Activated T-helper 9 cell treated with anti-CD3 and anti-CD28 coated beads, Interleukin-2, amount 50 U/mL, for 16 hours (primary cell): Measurements from ENCODE around the gene CSMD2.

Experiments used
- DNase-seq: peaks from one replicate; pipeline ENCODE4 v3.0.0-alpha.2; 2020; ENCODE audit warnings: low read depth

Gene CSMD2

DNA sequence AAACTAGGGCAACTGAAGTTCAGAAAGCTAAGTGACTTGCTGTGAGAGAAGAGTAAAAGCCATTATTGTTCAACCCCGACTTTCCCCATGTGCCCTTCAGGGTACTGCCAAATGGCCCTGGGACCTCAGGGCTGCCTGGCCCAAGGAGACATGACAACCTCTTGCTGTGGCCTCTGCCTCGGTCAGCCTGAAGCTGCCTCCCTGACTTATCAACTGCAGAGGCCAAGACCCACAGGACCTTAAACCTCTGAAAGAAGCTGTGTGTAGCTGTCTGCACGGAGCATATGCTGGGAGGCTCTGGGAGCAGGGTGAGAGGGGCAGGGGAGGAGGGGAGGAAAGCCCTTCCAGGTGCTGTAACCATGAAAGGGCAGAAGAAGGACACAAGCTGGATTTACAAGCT lies 265.3 kb downstream of the CSMD2 start:
- no peak for DNase-seq

DNA sequence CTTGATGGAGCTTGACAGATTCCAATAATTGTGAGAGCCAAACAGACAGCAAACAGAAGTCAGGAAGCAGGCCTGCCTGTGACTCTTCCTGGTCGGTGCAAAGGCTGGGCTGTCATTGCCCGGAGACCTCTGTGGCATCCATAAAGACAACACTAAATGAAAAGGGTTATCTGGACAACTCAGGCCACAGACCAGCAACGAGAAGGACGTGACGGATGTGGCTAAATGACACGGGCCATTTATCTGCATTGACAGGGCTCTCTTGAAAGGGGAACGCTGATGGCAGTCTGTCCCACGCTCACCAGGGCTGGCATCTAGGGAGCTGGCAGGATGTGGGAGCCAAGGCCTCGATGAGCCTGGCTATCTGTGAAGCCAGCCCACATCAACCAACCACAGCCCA lies 266.1 kb downstream of the CSMD2 start:
- DNase-seq, result no peak

DNA sequence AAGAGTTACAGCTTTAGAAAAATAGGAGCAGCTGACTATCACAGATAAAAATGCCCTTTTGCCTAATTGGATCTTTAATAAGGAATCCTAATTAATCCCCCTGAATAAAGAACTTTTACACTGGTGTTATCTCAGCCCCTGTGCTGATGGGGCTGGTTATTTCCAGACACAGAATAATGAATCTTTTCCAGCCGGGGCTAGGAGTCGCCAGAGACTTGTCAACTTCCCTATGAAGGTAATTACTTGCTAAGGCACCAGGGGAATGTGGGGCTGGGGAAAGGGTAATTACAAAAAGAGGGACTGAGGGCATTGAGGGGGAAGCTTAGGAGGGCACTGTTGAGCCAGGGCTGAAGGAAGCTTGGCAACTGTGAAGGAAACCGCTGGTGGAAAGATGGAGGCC lies 266.6 kb downstream of the CSMD2 start:
- DNase-seq, result no peak

DNA sequence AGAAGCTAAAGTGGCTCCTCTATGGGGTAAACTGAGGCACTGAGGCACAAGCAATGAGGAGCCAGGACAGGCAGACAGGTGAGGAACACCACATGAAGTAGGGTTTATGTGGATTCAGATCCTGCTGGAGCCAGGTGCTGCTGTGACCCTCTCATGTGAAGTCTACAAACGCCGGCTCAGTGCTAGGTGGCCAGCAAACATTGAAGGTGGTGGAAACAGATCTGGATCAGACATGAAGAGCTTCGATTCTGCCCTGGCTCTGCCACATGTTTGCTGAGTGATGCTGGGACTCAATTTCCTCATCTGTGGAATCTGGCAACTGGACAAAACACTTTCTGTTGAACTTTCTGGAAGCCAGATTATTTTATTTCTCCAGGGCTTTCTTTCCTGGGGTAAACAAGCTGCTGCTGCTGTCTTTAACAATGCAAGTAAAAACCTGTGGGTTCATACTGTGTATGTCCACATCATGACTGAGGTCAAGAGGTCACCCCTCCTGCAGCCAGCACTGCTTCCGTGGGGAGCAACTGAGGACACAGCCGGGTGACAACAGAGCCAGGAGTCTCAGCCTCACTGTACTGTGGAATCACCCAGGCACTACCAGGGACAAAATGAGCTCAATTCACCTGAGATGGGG lies 267.8 kb downstream of the CSMD2 start:
- no peak for DNase-seq

DNA sequence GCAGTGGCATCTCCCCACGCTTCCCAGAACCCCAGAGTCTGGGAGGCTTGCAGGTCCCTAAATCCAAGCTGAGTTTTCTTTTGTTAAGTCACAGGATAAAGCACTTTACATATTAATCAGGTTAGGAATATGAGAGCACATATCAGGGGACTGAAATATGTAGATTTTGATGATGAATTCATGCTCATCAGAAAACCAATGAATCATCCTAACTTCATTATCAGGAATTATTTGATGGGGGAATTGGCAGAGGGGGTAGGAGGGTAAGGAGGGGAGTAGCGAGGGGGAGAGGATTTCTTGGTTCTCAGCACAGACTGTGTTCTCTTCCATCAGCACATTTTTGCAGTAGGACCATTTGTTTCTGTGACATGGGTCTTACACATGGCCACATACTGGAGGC lies 269.1 kb downstream of the CSMD2 start:
- no peak for DNase-seq

DNA sequence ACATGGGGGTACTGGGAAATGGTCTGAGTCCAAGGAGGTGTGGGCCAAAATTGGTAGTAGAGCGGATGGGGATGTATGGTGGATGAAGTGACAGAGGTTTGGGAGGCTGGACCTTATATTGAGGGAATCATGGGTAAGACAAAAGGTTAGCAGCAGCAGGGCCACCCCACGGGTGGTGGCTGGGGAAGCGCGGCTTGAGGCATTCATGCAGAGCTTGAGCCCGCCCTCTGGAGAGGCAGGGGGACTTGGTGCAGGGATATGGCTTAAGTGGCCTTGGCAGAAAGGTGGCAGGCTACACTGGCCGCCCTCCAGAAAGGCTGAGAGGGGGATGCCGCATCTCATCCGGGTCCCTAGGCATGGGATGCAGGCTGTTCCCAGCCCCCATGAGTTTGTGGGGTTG lies 269.6 kb downstream of the CSMD2 start:
- no peak for DNase-seq

DNA sequence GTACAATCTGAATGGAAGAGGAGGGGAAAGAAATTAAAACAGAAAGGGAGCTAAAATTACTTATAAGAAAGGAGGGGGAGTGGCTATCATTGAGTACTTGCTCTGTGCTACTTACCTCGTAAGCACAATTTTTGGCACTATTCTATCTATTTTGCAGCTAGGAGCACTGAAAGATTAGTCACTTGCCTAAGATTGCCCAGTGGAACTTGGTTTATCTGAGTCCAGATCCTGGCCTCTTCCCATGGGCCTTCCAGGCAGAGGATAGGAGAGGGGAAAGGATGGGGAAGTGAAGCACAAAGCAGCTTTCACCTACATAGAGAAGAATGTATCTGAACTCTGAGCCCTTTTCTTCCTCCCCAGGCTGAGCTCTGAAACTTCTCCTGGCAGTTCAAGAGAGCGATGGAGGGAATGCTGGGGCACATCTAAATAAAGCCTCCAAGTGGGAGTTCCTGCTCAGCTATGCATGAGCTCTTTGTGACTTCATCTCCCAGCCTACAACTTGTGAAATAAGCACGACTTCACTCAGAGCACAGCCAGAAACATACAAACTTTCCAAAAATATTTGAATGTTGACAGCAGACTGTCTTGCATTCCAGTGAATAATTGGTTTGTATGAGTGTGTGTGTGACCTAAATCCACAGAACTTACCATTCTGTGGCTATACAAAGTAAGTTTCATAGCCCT lies 271.7 kb downstream of the CSMD2 start:
- no peak for DNase-seq

DNA sequence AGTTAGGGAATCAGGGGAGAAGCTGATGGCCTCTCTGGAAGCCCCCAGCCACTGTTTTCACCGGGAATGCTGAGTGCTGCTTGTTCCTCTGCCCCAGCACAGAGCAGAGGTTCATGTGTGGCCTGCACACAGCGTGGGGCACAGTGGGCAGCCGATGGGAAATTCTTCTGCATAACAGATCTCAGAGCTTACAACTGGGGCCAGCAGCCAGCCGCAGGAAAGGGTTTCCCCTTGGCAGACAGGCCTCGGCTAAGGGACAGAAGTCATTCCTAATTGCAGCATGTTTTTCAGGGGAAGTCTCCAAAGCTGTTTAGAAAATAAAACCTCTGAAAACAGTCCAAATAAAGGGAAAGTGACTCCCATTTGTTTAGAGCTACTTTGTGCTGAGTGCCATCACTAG lies 278.5 kb downstream of the CSMD2 start:
- no peak for DNase-seq

DNA sequence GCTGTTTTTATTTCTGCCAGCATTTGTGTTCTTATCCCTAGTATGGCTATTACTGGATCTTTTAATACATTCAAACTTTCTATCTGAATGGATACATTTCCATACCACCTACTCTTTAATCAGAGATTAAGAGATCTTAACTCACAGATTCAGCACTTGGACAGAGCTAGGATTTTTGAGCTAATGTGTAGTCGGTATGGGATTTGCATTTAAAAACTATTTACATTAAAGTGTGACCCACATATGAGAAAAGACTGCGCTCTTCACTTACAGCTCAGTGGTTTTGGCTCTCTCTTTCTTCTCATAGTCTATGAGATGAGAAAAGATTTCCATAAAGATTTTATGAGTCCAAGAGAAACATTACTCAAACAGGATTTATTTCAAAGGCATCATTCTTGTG lies 284.7 kb downstream of the CSMD2 start:
- DNase-seq, result no peak

DNA sequence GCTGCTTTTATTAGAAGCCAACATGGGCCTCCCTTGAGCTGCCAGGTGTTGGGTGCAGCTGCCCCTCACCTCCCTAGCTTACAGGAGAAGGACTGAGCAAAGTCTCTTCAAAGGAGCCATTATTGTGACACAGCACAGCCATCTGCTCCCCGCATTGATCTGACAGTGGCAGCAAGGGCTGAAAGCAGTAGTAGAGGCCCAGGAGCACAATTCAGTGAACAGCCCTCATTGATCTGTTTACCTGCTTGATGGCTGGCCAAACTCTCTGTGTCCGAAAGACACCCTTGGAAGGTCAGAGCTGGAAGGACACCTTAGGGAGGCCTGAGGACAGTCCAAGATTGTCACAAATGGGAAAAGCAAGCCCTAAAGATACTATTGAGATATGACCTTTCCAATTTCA lies 286.6 kb downstream of the CSMD2 start:
- no peak for DNase-seq

DNA sequence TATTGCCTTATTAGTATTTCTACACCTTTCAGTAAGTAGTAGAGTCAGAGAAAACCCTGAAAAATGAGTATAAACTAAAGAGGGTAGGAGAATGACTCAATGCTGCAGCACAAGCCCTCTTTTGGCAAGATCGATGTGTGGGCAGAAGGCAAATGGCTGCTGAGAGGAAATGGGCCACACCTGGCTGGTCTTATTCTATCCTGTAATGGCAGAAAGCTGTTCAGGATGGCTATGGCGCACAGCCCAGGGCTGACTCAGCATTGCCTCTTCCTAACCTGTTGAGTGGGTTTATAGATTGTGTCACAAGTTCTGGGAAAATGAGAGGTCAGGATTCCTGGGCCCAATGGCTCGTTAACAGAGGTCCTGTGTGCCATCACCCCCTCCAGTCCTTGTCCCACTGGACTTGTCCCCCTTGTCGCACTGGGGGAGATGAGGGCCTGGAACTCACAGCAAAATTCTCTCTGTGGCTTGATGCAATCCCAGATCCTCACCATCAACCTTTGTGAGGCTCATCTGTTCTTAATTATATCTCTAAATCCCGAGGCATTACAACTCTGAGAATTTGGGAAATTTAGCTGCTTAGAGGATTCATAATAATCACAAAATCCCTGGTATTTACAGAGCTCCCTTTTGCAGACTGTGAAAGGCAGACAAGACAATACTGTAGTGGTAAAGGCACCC lies 287.9 kb downstream of the CSMD2 start:
- DNase-seq, result no peak

DNA sequence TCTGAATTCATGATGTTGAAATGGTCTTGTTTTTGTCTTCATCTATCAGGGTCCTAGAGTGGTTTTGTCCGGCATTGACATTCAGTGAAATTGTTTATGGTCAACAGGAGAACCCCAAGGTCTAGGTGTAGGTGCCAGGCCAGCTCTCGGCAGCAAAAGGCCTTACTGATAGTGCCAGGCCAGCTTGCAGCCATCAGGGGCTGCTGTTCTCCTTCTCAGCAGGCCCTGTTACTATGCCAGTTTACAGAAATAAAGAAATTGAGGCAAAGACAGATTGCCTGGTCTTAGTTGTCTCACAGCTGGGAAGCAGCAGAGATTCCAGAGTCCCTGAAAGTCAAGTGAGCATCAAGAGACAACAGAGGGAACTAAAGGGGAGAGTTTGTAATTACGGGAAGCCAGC lies 289.2 kb downstream of the CSMD2 start:
- DNase-seq, result no peak

DNA sequence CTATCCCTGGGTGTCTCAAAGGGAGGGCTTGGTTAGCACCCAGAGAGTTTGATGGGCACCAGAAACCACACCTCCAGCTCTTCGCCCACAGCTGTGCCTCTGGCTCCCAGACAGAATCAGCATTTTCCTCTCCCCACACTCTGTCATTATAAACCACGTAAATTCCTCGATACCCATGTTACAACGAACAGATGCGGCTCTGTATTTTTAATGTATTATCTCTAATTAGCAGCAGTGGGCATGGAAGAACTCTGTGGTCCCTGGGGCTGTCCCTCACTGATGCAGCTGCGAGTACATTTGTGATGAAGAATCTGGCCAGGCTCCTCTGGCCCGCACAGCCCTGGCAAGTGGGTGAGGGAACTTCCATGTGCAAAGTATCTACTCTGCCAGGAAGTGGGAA lies 290.4 kb downstream of the CSMD2 start:
- no peak for DNase-seq

DNA sequence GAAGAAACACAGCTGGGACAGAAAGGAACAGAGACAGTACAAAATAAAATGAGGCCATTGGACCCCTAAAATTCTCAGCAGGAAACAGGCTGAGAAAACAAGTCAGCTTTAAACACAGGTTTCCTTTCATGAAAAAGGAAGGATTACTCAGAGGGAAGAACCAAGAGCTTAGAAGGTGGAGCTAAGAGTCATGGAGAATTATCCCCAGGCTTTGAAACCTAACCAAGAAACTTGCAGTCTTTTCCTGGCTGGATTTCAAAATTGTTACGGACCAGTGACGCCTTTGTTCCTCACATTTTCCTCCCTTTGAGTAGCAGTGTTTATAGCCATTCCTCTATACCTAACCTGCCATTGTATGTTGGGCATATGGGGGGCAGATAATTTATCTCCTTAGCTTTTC lies 292.3 kb downstream of the CSMD2 start:
- DNase-seq, result no peak

DNA sequence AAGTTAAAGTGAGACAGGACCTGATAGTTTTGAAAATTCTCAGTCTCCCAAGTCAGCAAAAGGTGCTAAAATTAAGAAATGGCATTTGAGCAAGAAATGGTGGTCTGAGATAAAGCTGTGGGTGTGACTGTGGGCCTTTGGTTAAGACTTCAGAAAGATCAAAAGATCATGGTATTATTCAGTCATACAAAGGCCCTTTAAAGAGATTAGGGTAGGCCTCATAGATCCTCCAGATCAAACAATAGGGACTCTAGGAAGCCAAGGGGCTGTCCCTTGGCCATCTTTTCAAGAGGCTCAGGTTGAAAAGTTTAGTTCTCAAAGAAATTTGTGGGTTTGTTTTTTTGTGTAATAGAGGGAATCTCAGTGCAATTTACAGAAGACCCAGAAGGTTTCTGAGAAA lies 292.8 kb downstream of the CSMD2 start:
- no peak for DNase-seq

DNA sequence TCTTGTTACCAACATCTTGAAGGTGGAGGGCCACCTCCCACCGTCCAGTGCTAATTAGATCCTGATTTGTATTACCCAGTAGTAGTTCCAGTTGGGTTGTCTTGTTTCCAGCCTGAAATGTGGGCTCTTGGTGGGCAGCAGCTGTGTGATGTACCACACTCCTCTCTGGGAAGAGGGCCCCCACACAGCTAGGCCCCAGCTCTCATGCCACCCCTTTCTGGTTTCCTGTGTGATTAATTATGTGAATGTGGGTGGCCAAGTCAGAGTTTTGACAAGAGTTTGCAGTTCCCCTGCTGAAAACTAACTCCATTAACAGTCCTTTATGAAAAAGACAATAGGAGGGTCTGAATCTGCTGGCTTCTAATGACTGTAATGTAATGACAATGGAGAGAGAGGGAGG lies 297.3 kb downstream of the CSMD2 start:
- no peak for DNase-seq

DNA sequence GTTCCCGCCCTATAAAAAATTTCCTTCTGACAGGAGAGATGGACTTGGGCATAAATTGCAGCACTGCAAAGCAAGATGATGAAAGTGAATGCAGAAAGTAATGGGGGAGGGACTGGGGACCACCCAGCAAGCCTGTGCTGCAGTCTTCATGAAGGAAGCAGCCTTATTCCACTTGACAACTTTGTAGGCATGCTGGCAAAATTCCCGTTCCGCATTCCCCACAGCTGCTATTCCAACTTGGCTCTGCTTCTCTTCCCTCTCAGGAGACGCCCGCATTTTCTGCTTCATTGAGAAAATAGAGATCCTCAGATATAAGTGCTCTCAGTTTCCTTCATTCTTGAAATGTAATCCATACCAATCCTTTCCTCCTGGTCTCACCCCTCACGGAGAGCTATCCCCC lies 298.7 kb downstream of the CSMD2 start:
- DNase-seq, result no peak

DNA sequence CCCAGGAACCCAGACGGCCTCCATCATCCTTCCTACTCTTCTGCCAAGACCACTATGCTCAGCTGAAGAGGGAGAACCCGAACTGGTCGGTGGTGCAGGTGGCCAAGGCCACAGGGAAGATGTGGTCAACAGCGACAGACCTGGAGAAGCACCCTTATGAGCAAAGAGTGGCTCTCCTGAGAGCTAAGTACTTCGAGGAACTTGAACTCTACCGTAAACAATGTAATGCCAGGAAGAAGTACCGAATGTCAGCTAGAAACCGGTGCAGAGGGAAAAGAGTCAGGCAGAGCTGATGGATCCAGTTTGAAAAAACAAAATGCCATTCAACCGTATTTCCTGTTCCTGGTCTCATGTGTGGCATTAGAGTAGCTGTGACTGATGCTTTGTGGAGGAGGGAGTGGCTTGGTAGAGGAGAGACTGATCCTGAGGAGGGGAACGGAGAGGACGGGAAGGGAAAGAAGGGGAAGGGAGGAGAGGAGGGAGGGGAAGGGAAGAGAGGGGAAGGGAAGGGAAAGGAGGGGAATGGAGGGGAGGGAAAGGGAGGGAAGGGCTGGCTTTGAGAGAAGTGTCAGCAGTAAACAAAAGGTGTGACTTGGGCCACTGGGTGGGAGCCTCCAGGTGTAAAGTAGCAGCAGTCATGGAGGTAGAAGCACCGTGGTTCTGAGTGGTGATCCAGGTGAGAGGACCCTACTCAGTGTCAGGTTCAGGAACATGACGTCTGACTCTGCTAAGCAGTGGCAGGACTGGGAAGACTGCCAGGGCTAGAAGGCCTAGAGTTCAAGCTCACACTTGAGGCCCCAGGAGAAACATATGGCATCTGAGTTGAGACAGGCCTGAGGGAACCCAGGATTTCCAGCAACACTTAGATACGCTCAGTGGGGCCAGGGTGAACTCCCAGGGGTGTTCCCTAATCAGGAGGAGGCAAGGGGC lies 300.3 kb downstream of the CSMD2 start:
- DNase-seq, result no peak

DNA sequence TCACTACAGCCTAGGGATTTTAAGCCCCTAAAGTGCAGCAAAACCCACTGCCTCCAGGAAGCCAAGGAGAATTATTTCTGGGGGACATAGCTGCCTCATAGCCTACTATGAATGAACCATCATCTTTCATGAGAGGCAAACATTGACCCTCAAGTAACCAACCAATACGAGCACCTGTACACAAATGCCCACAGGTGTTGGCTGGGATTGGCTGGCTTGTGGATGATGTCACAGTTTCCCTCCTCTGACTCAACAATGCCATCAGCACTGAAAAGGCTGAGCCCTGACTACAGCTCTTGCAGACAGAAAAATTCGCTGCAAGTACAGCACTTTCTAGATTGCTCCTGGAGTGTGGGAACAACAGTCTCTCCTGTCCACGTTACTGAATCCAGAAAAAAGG lies 301.3 kb downstream of the CSMD2 start, which contains the start of gene HMGB4:
Gene HMGB4, plus strand, starts transcription at position 301 of the 400 bp plus-strand sequence. CDS start 113 bp downstream, outside the sequence.
- DNase-seq, result no peak

DNA sequence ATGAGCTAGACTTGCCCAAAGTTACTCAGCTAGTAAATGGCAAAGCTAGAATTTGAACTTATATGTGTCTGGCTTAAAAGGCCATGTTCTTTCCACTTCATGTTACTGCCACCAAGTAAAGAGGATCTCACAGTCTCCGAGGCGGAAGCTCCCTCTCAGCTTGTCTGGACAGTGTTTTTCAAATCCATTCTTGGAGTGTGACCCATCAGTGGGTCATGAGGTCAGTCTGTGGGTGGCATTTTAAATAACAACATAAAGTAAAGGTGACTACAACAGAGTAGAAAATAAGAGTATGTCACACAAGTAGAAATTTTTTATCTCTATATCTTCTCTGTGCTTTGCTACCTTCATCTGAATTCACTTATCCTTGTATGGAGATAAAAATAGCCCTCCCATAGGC lies 304.4 kb downstream of the CSMD2 start:
- no peak for DNase-seq

DNA sequence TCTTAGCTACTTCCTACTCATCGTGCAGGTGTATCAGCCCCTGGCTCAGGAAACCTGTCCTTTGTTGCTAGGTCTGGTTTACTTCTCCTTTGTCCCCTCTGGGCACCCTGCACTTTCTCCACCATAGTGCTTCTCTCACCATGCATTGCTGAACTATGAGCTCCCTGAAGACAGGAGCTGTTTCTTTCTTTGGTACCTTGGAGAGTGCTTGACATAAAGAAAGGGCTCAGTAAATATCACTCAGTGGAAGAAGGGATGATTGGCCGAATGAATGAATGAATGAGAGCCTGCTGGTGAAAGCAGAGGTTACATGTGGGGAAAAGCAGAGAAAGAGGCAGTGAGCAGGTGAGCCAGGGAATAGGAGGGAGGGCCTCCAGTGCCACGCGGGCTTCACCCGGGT lies 310.9 kb downstream of the CSMD2 start:
- DNase-seq, result no peak

DNA sequence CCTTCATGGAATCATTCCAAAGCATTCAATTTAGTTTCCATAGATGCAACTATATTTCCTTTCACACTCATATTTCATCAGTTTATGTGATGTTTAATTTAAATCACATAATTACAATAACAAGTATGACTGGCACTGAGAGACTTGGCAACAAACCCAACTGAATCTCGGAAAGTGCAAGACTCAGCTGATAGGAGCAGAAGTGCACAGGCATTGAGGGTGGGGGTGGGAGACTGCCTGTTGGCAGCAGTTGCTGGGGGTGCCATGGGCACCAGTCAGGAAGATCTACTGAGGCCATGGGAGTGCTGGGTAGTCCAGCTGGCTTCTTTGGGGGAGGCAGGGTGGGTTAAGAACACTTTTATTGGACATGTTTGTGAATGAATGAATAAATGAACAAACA lies 311.6 kb downstream of the CSMD2 start:
- no peak for DNase-seq
